K562 (cell line): Measurements from ENCODE around the gene OR8A1.

Source experiments
- CEBPB ChIP-seq: fragments of 450-650 bp; IDR thresholded peaks from 2 replicates; pipeline ENCODE4 v1.6.1; 2016; ENCODE audit warnings: missing genetic modification characterization, missing compliant biosample characterization
- GABPA ChIP-seq: fragments of 200-800 bp; sonication (Bioruptor generic); conservative IDR thresholded peaks from 2 replicates; pipeline ENCODE4 v1.6.1; 2016; ENCODE audit warnings: low read depth, missing genetic modification characterization, missing compliant biosample characterization
- L3MBTL2 ChIP-seq: fragments of 450-650 bp; IDR thresholded peaks from 2 replicates; pipeline ENCODE4 v1.6.1; 2016; ENCODE audit warnings: mild to moderate bottlenecking, moderate library complexity
- SP1 ChIP-seq: sonication (generic); formaldehyde crosslinking; IDR thresholded peaks from 2 replicates; pipeline ENCODE4 v1.8.1; 2022; ENCODE audit warnings: mild to moderate bottlenecking, missing genetic modification reagents
- SPI1 ChIP-seq: IDR thresholded peaks from 2 replicates; pipeline ENCODE4 v1.6.1; 2011; ENCODE audit warnings: low read depth, low read length, control low read depth, borderline replicate concordance
- TCF7L2 ChIP-seq: fragments of 150-350 bp; IDR thresholded peaks from 2 replicates; pipeline ENCODE4 v1.6.1; 2016; ENCODE audit warnings: low read depth, mild to moderate bottlenecking, low read length, moderate library complexity
- ZNF561 ChIP-seq: fragments of 450-650 bp; formaldehyde crosslinking; conservative IDR thresholded peaks from 2 replicates; pipeline ENCODE4 v1.4.0; 2020; ENCODE audit warnings: mild to moderate bottlenecking, moderate library complexity
- ZNF766 ChIP-seq: fragments of 200-800 bp; sonication (Bioruptor generic); conservative IDR thresholded peaks from 2 replicates; pipeline ENCODE4 v1.6.1; 2016; ENCODE audit warnings: missing genetic modification characterization, missing compliant biosample characterization
- TF ChIP-seq, protein P1 (sequence below): fragments of 200-600 bp; sonication (generic); IDR thresholded peaks from one replicate; pipeline ENCODE4 v1.6.1; 2012; ENCODE audit warnings: mild to moderate bottlenecking, low read depth, low read length, inconsistent platforms
- TF ChIP-seq, protein P2 (sequence below), 3 experiments: IDR thresholded peaks in 2 of 3; conservative IDR thresholded peaks in 1 of 3; 2 replicates each; pipeline ENCODE4 v1.5.1; 2011 to 2012; ENCODE audit warnings: low read length in 3 of 3, mild to moderate bottlenecking in 3 of 3, control low read depth in 2 of 3, improper control_type of control experiment in 1 of 3, inconsistent platforms in 1 of 3, low read depth in 1 of 3, mixed read lengths in 1 of 3, moderate library complexity in 1 of 3; ENCODE audit not compliant: insufficient read depth in 2 of 3

- TF ChIP-seq, protein P1, sequence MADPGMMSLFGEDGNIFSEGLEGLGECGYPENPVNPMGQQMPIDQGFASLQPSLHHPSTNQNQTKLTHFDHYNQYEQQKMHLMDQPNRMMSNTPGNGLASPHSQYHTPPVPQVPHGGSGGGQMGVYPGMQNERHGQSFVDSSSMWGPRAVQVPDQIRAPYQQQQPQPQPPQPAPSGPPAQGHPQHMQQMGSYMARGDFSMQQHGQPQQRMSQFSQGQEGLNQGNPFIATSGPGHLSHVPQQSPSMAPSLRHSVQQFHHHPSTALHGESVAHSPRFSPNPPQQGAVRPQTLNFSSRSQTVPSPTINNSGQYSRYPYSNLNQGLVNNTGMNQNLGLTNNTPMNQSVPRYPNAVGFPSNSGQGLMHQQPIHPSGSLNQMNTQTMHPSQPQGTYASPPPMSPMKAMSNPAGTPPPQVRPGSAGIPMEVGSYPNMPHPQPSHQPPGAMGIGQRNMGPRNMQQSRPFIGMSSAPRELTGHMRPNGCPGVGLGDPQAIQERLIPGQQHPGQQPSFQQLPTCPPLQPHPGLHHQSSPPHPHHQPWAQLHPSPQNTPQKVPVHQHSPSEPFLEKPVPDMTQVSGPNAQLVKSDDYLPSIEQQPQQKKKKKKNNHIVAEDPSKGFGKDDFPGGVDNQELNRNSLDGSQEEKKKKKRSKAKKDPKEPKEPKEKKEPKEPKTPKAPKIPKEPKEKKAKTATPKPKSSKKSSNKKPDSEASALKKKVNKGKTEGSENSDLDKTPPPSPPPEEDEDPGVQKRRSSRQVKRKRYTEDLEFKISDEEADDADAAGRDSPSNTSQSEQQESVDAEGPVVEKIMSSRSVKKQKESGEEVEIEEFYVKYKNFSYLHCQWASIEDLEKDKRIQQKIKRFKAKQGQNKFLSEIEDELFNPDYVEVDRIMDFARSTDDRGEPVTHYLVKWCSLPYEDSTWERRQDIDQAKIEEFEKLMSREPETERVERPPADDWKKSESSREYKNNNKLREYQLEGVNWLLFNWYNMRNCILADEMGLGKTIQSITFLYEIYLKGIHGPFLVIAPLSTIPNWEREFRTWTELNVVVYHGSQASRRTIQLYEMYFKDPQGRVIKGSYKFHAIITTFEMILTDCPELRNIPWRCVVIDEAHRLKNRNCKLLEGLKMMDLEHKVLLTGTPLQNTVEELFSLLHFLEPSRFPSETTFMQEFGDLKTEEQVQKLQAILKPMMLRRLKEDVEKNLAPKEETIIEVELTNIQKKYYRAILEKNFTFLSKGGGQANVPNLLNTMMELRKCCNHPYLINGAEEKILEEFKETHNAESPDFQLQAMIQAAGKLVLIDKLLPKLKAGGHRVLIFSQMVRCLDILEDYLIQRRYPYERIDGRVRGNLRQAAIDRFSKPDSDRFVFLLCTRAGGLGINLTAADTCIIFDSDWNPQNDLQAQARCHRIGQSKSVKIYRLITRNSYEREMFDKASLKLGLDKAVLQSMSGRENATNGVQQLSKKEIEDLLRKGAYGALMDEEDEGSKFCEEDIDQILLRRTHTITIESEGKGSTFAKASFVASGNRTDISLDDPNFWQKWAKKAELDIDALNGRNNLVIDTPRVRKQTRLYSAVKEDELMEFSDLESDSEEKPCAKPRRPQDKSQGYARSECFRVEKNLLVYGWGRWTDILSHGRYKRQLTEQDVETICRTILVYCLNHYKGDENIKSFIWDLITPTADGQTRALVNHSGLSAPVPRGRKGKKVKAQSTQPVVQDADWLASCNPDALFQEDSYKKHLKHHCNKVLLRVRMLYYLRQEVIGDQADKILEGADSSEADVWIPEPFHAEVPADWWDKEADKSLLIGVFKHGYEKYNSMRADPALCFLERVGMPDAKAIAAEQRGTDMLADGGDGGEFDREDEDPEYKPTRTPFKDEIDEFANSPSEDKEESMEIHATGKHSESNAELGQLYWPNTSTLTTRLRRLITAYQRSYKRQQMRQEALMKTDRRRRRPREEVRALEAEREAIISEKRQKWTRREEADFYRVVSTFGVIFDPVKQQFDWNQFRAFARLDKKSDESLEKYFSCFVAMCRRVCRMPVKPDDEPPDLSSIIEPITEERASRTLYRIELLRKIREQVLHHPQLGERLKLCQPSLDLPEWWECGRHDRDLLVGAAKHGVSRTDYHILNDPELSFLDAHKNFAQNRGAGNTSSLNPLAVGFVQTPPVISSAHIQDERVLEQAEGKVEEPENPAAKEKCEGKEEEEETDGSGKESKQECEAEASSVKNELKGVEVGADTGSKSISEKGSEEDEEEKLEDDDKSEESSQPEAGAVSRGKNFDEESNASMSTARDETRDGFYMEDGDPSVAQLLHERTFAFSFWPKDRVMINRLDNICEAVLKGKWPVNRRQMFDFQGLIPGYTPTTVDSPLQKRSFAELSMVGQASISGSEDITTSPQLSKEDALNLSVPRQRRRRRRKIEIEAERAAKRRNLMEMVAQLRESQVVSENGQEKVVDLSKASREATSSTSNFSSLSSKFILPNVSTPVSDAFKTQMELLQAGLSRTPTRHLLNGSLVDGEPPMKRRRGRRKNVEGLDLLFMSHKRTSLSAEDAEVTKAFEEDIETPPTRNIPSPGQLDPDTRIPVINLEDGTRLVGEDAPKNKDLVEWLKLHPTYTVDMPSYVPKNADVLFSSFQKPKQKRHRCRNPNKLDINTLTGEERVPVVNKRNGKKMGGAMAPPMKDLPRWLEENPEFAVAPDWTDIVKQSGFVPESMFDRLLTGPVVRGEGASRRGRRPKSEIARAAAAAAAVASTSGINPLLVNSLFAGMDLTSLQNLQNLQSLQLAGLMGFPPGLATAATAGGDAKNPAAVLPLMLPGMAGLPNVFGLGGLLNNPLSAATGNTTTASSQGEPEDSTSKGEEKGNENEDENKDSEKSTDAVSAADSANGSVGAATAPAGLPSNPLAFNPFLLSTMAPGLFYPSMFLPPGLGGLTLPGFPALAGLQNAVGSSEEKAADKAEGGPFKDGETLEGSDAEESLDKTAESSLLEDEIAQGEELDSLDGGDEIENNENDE: no peak
- TF ChIP-seq, protein P2, sequence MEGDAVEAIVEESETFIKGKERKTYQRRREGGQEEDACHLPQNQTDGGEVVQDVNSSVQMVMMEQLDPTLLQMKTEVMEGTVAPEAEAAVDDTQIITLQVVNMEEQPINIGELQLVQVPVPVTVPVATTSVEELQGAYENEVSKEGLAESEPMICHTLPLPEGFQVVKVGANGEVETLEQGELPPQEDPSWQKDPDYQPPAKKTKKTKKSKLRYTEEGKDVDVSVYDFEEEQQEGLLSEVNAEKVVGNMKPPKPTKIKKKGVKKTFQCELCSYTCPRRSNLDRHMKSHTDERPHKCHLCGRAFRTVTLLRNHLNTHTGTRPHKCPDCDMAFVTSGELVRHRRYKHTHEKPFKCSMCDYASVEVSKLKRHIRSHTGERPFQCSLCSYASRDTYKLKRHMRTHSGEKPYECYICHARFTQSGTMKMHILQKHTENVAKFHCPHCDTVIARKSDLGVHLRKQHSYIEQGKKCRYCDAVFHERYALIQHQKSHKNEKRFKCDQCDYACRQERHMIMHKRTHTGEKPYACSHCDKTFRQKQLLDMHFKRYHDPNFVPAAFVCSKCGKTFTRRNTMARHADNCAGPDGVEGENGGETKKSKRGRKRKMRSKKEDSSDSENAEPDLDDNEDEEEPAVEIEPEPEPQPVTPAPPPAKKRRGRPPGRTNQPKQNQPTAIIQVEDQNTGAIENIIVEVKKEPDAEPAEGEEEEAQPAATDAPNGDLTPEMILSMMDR (IDR thresholded peaks at IDR 0.05 in 2 of 3, conservative IDR thresholded peaks at IDR 0.05 in 1 of 3; ENCODE audit: insufficient read depth in 2 of 3, low read depth in 1 of 3, low read length in 3 of 3): no peak
- TF ChIP-seq CEBPB (tag): no peak
- no peak for TF ChIP-seq SPI1
- no peak for TF ChIP-seq ZNF766 (CRISPR knock-in tag)
- TF ChIP-seq GABPA (tag): no peak
- TF ChIP-seq L3MBTL2: no peak
- no peak for TF ChIP-seq ZNF561
- no peak for TF ChIP-seq TCF7L2
- no peak for TF ChIP-seq SP1 (CRISPR knock-in tag)
Observed at GRCh38 chr11:124600621-124601320, 31.0 kb downstream of the OR8A1 start.
